Measurements from ENCODE around the gene ZNF446.
A peak's percentile ranks its signal among the peaks of the same experiment; 100 is the strongest.
"Not testable (repeated sequence)": the region's sequence is repeated elsewhere in the genome, so short reads cannot be mapped to it uniquely, and the experiment has no call there.

The ZNF446 gene

DNA sequence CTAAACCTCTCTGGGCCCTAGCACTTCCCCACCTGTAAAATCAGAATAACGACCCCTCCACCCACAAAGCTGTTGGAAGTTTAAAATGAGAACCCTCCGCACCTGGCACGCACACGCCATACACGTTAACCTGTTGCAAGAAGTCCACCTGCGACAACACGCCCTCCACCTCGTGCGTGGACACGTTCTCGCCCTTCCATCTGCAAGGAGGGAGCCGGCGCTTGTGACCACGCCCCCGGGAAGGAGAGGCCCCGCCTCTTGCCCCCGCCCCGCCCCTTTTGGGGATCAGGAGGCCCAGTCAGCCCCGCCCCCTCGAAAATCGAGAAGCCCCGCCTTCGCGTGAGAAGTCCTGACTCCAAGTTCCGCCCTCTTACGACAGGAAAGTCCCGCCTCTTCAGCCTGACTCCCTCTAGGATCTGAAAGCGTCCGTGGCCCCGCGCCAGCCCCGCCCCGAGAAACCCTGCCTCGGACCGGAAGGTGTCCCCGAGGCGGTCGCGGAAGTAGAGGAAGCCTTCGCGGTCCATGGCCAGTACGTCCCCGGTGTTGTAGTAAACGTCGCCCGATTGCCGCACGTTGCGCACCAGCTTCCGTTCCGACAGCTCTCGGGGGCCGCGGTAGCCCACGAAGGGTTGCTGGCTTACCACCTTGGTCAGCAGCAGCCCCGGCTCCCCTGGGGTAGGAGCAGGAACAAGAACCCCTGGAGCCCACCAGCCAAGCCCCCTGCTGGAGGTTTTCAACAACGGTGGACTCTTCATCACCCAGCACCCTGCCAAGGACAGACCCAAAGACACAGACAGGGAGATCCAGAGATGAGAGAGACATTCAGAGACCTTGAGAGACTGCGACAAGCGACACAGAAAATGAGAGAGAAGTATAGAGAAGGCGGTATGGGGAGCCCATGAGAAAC lies 23.1 kb downstream of the ZNF446 start:
- peak; percentile 84 to 96 for DNase-seq (ENCODE audit: low read depth in 1 of 2, low spot score in 1 of 2)

DNA sequence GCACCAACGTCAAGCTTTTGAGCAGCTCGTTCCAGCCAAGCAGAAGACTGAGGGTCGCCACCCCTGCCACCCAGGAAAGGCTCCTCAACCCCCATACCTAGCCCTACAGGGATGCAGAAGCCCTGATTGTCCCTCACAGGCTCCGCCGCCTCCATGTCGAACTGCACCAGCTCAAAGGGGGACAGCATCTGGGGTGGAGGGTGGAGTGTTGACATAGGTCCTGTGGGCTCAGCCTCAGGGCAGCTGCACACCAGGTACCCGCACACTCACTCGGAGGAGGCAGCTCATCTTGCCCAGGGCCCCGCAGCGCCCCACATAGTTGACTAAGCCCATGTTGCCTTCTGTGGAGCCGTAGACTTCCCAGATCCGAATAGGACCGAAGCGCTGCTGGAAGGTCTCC lies 24.1 kb downstream of the ZNF446 start:
- no peak for DNase-seq (ENCODE audit: low read depth in 1 of 2, low spot score in 1 of 2)

DNA sequence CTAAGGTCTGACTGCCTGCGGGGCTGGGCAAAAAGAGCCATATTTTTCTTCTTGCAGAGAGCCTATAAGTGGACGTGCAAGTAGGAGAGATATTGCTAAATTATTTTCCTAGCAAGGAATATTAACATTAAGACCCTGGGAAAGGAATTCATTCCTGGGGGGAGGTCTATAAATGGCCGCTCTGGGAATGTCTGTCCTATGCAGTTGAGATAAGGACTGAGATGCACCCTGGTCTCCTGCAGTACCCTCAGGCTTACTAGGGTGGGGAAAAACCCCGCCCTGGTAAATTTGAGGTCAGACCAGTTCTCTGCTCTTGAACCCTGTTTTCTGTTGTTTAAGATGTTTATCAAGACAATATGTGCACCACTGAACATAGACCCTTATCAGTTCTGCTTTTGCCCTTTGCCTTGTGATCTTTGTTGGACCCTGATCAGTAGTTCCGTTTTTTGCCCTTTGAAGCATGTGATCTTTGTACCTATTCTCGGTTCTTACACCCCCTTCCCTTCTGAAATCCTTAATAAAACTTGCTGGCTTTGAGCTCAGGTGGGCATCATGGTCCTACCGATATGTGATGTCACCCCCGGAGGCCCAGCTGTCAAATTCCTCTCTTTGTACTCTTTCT lies 31.6 kb downstream of the ZNF446 start:
- not testable (repeated sequence) for DNase-seq (ENCODE audit: low read depth in 1 of 2, low spot score in 1 of 2)

DNA sequence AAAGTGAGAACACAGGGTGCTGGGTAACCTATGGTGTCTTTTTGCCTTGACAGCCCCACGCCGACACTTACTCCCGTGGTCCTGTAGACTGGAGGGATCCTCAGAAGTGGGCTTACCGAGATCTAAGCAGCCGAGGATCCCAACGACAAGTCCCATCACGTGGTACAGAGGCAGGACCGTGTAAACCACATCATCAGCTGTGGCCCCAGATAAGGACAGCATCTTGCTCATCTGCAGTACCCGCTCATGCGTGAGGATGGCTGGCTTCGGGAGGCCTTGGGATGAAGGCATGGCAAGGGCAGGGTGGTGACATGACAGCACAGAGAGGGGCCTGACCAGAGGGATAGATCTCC lies 33.6 kb downstream of the ZNF446 start:
- no peak for DNase-seq (ENCODE audit: low read depth in 1 of 2, low spot score in 1 of 2)

DNA sequence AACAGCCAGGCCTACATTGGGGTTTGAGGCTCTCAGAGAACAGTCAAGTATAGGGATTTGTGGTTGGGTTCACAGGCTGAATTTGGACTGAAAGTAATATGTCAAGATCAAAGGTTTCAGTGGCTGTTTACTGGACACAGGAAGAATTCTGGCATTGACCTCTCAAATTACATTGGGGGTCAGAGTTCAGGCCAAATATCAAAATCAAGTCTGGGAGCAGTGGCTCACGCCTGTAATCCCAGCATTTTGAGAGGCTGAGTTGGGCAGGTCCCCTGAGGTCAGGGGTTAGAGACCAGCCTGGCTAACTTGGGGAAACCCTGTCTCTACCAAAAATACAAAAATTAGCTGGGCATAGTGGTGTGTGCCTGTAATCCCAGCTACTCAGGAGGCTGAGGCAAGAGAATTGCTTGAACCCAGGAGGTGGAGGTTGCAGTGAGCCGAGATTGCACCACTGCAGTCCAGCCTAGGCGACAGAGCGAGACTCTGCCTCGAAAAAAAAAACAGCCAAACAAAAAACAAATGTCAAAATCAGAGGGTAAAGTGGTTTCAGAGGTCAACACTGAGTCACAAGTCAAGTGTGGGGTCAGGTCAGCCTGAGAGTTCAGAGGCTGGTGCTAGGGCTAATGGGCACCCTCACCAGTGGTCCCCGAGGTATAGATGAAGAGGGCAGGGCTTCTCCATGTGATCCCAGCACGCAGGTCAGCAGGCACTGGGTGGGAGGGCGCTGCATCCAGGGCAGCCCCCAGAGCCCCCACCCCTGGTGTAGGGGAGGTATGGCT lies 34.1 kb downstream of the ZNF446 start:
- DNase-seq (ENCODE audit: low read depth in 1 of 2, low spot score in 1 of 2) = no peak

DNA sequence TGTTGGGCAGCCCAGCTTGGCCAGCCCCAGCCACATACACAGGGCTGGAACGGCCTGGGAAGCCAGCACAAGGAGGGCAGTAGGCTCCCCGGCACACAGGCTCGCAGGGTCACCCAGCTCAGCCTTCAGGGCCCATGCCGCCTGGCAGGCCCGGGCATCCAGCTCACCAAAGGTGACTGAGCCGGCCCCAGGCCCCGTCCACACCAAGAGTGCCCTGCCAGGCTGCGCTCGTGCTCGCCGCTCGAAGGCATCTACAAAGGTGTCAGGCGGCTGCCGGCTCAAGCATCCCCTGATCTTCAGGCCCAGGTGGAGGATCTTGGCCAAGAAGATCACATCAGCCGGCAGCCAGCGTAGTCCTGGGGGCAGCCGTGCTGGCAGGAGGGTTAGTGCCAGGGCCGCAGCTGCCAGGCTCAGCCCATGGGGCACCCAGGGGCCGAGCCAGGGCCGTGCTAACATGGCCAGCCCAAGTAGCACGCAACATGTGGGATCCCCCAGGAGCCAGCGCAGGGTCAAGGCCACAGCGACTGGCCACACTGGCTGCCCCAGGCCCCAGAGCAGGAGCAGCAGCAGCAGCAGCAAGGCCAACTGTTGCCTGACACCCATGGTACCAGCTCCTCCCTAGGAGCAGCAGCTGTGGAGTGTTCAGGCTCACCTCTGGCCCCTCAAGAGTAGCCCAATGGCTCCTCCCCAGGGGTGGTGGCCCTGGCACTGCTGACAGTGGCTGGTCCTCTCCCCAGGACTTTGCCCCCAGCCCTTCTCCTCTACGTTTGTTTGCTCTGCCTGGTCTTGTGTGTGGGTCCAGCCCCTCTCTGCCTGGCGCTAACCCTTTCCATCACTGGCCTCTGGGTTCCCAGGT lies 35.4 kb downstream of the ZNF446 start, which contains the start of gene SLC27A5:
SLC27A5 (minus strand) TSS at position 640 of the 856 bp plus-strand sequence; CDS start at position 603, 37 bp downstream.
- no peak for DNase-seq (ENCODE audit: low read depth in 1 of 2, low spot score in 1 of 2)

DNA sequence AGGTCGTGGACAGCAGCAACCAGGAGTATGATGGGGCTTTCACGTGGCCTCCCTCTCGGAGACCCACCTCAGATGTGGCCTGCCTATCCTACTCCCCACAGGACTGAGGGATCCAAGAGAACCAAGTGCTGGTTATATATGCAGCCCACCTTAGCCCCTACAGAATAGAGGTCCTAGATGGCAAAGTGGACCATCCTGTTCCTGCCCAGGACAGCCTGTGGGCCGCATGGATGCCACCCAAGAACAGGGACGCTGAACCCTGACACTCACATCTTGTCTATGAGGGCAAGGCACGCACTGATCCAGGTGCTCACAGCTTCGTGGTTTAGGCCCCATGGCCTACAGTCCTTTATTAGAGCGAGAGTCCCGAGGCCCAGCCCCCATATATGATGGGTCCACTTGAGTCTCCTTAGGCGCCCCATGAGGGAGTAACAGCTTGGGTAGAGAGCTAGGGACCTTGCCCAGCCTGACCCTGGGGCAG lies 37.1 kb downstream of the ZNF446 start:
- no peak for DNase-seq (ENCODE audit: low read depth in 1 of 2, low spot score in 1 of 2)

DNA sequence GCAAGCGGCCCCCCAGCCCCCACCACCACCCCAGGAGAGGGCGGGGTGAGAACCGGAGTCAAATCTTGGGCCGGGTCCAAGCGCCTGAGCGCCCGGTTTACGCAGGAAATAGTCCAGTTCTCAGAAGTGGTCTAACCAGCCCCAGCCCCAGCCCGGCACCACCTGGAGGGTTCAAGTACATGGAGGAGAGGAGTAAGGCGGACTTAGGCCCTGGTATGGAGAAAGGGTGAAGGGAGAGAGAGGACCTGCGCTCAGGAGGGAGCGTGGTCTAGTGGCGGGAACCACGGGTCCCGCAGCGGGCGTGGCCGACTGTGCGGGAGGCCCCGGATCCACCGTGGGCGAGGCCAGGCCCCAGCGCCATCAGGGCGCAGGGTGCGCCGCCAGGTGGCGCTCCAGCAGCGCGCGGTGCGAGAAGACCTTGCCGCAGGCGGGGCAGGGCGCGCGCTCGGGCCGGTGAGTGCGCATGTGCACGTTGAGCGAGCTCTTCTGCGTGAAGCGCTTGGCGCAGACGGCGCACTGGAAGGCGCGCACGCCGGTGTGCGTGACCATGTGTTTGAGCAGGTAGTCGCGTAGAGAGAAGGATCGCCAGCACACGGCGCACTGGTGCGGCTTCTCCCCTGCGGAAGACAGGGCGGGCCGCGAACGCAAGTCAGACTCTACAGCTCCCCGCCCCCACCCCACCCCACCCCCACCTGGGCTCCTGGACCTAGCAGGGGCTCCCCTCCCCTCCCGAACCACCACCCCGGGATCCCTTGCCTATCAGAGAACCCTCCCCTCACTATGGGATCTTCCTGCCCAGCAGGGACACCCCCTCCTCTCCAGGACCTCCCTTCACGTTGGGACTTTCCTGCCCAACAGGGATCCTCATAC lies 37.8 kb downstream of the ZNF446 start:
- DNase-seq (ENCODE audit: low read depth in 1 of 2, low spot score in 1 of 2) = peak; percentile 83 to 94

DNA sequence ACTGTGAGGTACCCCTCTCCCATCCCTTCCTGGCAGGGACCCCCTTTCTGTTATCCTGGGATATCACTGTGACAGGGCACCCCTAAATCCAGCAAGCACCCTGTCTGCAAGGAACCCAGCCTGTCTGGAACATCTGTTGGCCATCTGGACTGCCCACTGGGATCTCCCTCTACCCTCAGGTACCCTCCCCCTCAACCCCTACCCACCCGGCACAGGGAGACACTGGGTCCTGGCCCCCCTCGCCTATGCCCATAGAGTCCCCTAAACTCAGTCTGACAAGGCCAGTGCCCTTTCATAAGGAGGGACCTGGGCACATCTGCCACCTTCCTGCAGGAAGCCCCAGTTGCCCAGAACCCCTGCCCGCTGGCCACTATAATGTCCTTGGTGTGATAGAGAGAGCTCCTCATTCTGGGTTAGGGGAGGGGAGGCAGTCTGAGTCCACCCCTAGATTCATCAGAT lies 38.4 kb downstream of the ZNF446 start:
- DNase-seq (ENCODE audit: low read depth in 1 of 2, low spot score in 1 of 2) = no peak

DNA sequence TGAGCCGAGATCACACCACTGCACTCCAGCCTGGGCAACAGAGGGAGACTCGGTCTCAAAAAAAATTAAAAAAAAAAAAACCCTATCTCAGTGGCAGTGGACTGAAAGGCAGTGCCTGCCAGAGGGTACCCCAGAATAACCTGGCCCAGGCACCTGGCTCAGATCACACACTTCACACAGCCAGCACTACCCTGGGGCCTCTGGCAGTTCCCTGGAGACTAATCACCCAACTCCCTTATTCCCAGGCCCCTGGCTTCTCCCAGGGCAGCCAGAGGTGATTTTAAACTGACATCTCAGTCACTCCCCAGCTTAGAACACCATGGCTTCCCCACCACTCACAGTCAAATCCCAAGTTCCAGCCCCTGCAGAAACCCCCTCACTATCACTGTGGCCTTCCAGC lies 39.1 kb downstream of the ZNF446 start:
- DNase-seq (ENCODE audit: low read depth in 1 of 2, low spot score in 1 of 2) = no peak

DNA sequence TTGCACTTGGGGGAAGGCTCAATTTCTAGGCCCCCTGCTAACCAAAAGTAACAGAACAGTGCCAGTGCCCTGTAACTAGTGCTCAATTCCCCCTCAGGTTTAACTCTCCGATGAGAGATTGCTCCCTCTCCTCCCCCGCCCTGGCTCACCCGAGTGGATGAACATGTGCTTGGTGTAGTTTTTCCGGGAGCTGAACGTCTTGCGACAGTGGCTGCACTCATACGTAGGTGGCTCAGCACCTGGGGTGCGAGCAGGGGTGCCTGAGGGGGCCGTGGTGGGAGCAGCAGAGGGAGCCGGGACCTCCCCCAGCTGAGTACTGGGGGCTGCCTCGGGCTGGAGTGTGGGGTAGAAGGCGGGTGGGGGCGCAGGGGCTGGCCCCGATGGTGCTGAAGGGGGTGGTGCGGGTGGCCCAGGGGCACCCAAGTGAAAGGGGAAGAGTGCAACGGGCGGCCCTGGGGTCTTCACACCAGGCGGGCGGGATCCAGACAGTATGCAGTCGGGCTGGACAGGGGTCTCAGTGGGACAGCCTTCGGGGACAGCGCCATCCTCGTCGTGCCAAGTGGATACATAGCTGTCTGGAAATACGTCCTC lies 40.2 kb downstream of the ZNF446 start:
- no peak for DNase-seq (ENCODE audit: low read depth in 1 of 2, low spot score in 1 of 2)

DNA sequence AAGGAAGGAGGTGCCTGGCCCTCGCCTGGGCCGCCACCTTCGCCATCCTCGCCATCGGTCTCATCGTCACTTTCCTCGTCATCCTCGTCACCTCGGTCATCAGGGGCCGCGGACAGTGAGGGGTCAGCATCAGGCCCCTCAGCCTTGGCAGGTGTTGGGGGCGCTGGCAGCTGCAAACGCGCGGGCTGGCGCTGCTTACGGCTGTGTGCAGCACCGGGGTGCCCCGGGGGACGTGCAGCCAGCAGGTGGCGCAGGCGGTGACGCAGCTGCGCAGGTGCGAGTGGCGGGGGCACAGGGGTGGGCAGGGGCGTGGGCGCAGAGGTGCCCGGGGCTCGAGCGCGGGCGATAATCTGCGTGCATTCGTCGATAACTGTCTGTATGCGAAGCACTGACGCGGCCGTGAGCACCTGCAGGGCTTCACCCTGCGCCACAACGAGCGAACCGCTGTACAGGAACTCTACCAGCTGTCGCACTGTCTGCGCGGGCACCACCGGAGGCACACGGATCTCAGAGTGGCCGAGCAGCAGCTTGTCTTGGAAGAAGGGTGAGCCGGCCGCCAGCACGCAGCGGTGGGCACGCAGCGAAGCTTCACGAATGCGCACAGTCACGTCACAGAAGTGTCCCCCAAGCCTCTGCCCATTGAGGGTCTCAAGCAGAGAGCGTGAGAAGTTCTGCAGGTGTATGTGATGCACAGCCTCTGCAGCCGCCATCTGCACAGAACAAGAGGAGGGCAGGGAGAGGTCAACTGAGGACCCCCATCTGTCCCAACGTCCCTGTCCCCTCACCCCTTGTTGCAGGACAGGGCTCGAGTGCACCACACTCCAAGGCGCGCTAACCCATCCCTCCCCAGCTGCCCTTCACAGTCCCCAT lies 41.0 kb downstream of the ZNF446 start:
- no peak for DNase-seq (ENCODE audit: low read depth in 1 of 2, low spot score in 1 of 2)

DNA sequence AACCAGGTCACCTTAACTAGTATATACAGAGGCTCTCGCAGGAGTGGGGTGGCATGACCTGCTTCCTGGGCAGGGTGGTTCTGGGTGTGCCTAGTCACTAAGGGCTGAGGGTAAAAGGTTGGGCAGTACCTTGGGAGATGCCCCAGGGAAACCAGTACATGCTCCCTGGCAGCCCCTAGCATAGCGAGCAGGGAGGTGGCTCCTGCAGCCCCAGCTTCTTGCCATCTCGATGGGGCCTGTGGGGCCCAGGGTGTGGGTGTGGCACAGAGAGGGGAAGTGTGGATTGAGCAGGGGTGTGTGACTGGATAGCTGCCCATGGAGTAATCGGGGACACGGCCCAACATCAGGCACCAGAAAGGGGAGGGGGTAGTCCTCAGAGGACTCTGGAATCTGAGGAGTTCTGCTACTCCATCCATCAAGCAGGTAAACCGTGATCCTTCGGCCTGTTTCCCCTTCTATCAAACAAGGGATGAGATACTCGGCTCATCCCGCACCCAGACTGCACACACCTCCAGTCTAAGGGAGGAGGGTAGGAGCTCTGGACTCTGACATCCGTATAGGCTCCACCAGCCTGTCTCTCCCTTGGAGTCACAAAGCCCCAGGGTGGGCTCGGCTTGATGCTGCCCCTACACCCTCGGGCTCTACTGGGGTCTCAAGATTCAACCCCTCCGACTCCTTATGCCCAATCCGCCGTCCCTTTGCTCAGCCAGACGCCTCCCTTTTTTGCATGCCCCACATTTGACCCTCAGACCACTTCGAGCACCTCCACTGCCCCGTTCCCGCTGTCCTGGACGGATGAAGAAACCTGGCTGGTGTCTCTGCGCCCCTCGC lies 42.3 kb downstream of the ZNF446 start:
- DNase-seq (ENCODE audit: low read depth in 1 of 2, low spot score in 1 of 2) = no peak

DNA sequence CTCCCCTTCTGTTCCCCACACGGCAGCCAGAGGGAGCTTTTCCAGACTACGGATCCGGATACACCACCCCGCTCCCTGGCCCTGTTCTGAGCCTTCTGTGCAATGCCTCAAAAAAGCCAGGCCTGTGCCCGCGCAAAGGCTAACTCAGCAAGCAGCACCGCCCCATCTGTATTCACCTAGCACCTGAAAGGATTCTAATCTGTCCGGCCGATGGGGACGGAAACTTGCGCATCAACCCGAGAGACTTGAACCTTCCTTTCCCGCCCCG lies 42.9 kb downstream of the ZNF446 start:
- peak in 1 of 2 donors; percentile 21 for DNase-seq (ENCODE audit: low read depth in 1 of 2, low spot score in 1 of 2)

DNA sequence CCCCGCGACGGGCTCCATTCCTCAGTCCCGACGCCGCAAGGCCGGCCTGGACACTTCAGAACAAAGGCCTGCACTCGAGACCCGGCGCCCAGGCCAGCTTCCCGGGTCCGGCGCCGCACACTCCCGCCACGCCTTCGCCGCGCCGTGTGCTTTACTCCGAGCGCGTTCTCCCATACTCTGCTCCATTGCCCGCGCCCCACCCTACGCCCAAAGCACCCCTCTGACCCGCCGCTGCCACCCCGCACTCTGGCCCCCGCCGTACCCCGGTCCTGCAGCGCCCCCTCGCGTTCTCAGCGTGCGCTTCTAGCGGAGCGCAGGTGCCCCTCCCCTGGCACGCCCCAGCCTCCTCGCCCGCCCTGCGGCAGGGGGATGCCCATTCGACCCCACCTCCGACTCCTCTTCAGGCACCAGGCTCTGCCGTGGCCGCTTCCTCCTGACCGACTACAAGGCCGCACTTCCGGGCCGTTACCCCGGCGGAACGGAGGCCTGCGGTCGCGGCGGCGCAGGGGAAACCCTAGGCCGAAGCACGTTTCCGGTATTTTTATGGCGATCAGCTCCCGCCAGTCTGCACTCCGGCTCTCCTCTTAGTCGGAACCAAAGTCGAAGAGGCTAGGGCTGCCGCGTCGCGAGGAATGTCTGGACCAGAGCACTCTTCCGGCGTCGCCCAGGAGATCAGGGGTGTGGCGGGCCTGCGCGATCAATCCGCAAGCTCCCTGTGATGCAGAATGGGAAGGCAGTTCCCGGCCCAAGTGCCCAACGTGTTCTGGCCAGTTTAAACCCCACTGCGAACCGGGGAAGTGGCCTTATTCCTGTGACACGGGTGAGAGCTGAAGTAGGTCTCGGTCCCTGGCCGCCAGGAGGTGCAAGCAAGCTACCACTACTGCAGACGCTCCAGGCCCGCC lies 43.5 kb downstream of the ZNF446 start, which contains the start of gene ZBTB45:
ZBTB45 (minus strand) TSS at position 456 of the 902 bp plus-strand sequence. CDS start 2,137 bp downstream, outside the sequence.
- peak; percentile 74 to 84 for DNase-seq (ENCODE audit: low read depth in 1 of 2, low spot score in 1 of 2)

DNA sequence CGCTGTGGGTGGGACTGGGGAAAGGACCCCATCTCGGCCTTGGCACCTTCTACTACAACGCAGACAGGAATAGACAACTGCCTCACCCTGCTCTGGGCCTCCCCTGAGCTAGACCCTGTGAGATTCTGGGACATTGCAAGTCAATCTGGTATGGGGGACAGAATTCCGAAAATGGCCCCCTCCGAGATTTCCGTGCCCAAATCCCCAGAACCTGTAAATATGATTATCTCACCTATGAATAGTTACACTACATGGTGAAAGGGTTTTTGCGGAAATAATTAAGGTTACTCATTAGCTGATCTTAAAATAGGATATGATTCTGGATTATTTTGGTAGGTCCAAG lies 44.1 kb downstream of the ZNF446 start:
- DNase-seq (ENCODE audit: low read depth in 1 of 2, low spot score in 1 of 2) = no peak

DNA sequence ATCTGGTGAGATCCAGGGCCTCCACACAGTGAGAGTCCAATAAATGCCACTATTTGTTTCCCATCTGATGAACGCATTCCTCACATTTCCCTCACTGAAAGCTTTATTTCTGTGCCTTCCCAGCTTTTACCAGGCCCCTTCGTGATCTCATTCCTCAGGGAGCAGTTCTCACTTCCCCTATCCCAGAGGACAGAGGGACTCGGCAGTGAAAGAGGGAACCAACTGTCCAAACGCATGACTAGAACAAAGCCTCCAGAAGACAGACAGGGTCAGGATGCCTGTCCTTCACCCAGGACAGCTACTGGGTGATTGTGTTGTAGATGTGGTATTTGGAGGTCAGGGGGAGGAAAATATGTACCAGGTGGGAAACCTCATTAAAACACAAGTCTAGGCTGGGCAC lies 45.5 kb downstream of the ZNF446 start:
- DNase-seq (ENCODE audit: low read depth in 1 of 2, low spot score in 1 of 2) = no peak
